ENCODE measurements around the gene ACACB. TPM values are rescaled to one million over a fixed set of nuclear protein-coding genes. Genes with fewer than 3 reads are reported as not detected.
A peak's percentile ranks its signal among the peaks of the same experiment; 100 is the strongest.
"Not testable (repeated sequence)": the region's sequence is repeated elsewhere in the genome, so short reads cannot be mapped to it uniquely, and the experiment has no call there.

The ACACB gene
- total RNA-seq, 1 donor, result 3.9 TPM

- no peak overlapping the region for H3K4me3 ChIP-seq (ENCODE audit: low read depth, low read length)
- no peak for TF ChIP-seq CTCF (IDR thresholded peaks at IDR 0.05; ENCODE audit: insufficient read depth, low read depth, low read length)
- DNase-seq (ENCODE audit: low read depth), result no peak
Observed at GRCh38 chr12:109139360-109139759, 23.0 kb downstream of the ACACB start.

GRCh38 chr12:109139791-109140190 lies 23.4 kb downstream of the ACACB start:
- TF ChIP-seq CTCF (IDR thresholded peaks at IDR 0.05; ENCODE audit: insufficient read depth, low read depth, low read length), result no peak
- no peak overlapping the region for H3K4me3 ChIP-seq (ENCODE audit: low read depth, low read length)
- no peak for DNase-seq (ENCODE audit: low read depth)

GRCh38 chr12:109140560-109140959 lies 24.2 kb downstream of the ACACB start:
- no peak for DNase-seq (ENCODE audit: low read depth)
- H3K4me3 ChIP-seq (ENCODE audit: low read depth, low read length), result no peak overlapping the region
- no peak for TF ChIP-seq CTCF (IDR thresholded peaks at IDR 0.05; ENCODE audit: insufficient read depth, low read depth, low read length)

- H3K4me3 ChIP-seq (ENCODE audit: low read depth, low read length), result no peak overlapping the region
Observed at GRCh38 chr12:109144224-109144623, 27.8 kb downstream of the ACACB start.

GRCh38 chr12:109147126-109147525 lies 30.7 kb downstream of the ACACB start:
- H3K4me3 ChIP-seq (ENCODE audit: low read depth, low read length); DNase-seq (ENCODE audit: low read depth): not testable (repeated sequence)

More at GRCh38 chr12:109144224-109144623, 27.8 kb downstream of the ACACB start:
- TF ChIP-seq CTCF (IDR thresholded peaks at IDR 0.05; ENCODE audit: insufficient read depth, low read depth, low read length), result no peak
- DNase-seq (ENCODE audit: low read depth), result no peak

- DNase-seq (ENCODE audit: low read depth), result peak; percentile 74
- TF ChIP-seq CTCF (IDR thresholded peaks at IDR 0.05; ENCODE audit: insufficient read depth, low read depth, low read length), result no peak
- H3K4me3 ChIP-seq (ENCODE audit: low read depth, low read length), result no peak overlapping the region
Observed at GRCh38 chr12:109147954-109148353, 31.6 kb downstream of the ACACB start.

- no peak for TF ChIP-seq CTCF (IDR thresholded peaks at IDR 0.05; ENCODE audit: insufficient read depth, low read depth, low read length)
- DNase-seq (ENCODE audit: low read depth), result no peak
- H3K4me3 ChIP-seq (ENCODE audit: low read depth, low read length), result no peak overlapping the region
Observed at GRCh38 chr12:109150124-109150640, 33.8 kb downstream of the ACACB start.
